CD14-positive monocyte (primary cell): Measurements from ENCODE around the gene MKKS. TPM values are rescaled to one million over a fixed set of nuclear protein-coding genes. Genes with fewer than 3 reads are reported as not detected.
A peak's percentile ranks its signal among the peaks of the same experiment; 100 is the strongest.

ENCODE experiments used
- DNase-seq, 3 donors: peaks; one replicate each; pipeline ENCODE4 v3.0.0-alpha.2; 2011 to 2022
- H2AFZ ChIP-seq: 2 replicates; pipeline ENCODE4 v1.6.0; 2012; ENCODE audit warnings: mild to moderate bottlenecking, low read depth, low read length, inconsistent platforms; ENCODE audit not compliant: insufficient read depth, poor library complexity, severe bottlenecking
- H3K27ac ChIP-seq, 2 donors: 1 replicate in 1 of 2; 2 replicates in 1 of 2; pipeline ENCODE4 v1.5.1; 2012 to 2013; ENCODE audit warnings: low read length in 2 of 2, control low read depth in 1 of 2, inconsistent platforms in 1 of 2, low read depth in 1 of 2, mild to moderate bottlenecking in 1 of 2
- H3K27me3 ChIP-seq, 2 donors: one replicate each; pipeline versions ENCODE4 v1.6.0 to v1.6.1; 2011 to 2013; ENCODE audit warnings: low read length in 2 of 2; ENCODE audit not compliant: control insufficient read depth in 2 of 2, insufficient read depth in 2 of 2
- H3K36me3 ChIP-seq, 2 donors: replicated peaks in 1 of 2; 1 replicate in 1 of 2; 2 replicates in 1 of 2; pipeline versions ENCODE4 v1.5.1 to v1.6.1; 2012 to 2013; ENCODE audit warnings: low read length in 2 of 2, control low read depth in 1 of 2, inconsistent platforms in 1 of 2, mild to moderate bottlenecking in 1 of 2; ENCODE audit not compliant: insufficient read depth in 2 of 2, control insufficient read depth in 1 of 2
- H3K4me1 ChIP-seq, 2 donors: 1 replicate in 1 of 2; 2 replicates in 1 of 2; pipeline versions ENCODE4 v1.5.1 to v1.6.1; 2012 to 2013; ENCODE audit warnings: low read length in 2 of 2, control low read depth in 1 of 2, inconsistent platforms in 1 of 2, mild to moderate bottlenecking in 1 of 2, moderate library complexity in 1 of 2; ENCODE audit not compliant: insufficient read depth in 2 of 2, control insufficient read depth in 1 of 2
- H3K4me2 ChIP-seq: replicated peaks from 2 replicates; pipeline ENCODE3; 2012; ENCODE audit warnings: low read length, moderate library complexity, mild to moderate bottlenecking; ENCODE audit not compliant: poor library complexity, severe bottlenecking; ENCODE audit errors: extremely low read depth
- H3K4me3 ChIP-seq, 3 experiments: fragments of 200-600 bp in 1 of 3; sonication (generic) in 1 of 3; replicated peaks in 1 of 3; 1 replicate in 2 of 3; 2 replicates in 1 of 3; pipeline ENCODE4 v1.5.1; 2011 to 2013; ENCODE audit warnings: low read length in 3 of 3, mild to moderate bottlenecking in 3 of 3, control low read depth in 2 of 3, low read depth in 2 of 3, inconsistent platforms in 1 of 3, moderate library complexity in 1 of 3
- H3K79me2 ChIP-seq: 2 replicates; pipeline ENCODE4 v1.6.0; 2012; ENCODE audit warnings: mild to moderate bottlenecking, control low read depth, inconsistent platforms, low read length, moderate library complexity; ENCODE audit not compliant: insufficient read depth
- H3K9ac ChIP-seq: 2 replicates; pipeline ENCODE4 v1.6.0; 2017; ENCODE audit warnings: low read length, mild to moderate bottlenecking; ENCODE audit not compliant: insufficient read depth, poor library complexity, severe bottlenecking
- H3K9me3 ChIP-seq, 2 donors: replicated peaks in 1 of 2; 1 replicate in 1 of 2; 2 replicates in 1 of 2; pipeline versions ENCODE4 v1.5.1 to v1.6.1; 2012 to 2013; ENCODE audit warnings: low read length in 2 of 2, control low read depth in 1 of 2; ENCODE audit not compliant: control insufficient read depth in 1 of 2, insufficient read depth in 1 of 2
- H4K20me1 ChIP-seq: 2 replicates; pipeline ENCODE4 v1.6.0; 2012; ENCODE audit warnings: mild to moderate bottlenecking, low read length, control low read depth, moderate library complexity; ENCODE audit not compliant: insufficient read depth
- H3K27ac Mint-ChIP-seq, 7 donors: one replicate each; pipeline ENCODE4 v1.8.0; 2020; ENCODE audit warnings: mild to moderate bottlenecking in 7 of 7, mixed read lengths in 7 of 7, moderate library complexity in 6 of 7, inconsistent platforms in 2 of 7
- H3K27me3 Mint-ChIP-seq, 3 donors: one replicate each; pipeline ENCODE4 v1.8.0; 2021 to 2022; ENCODE audit warnings: low read depth in 3 of 3, mild to moderate bottlenecking in 3 of 3, mixed read lengths in 3 of 3, moderate library complexity in 3 of 3, inconsistent platforms in 1 of 3
- H3K36me3 Mint-ChIP-seq, 2 donors: one replicate each; pipeline ENCODE4 v1.8.0; 2020; ENCODE audit warnings: mixed read lengths in 2 of 2, inconsistent platforms in 1 of 2, mild to moderate bottlenecking in 1 of 2
- H3K4me1 Mint-ChIP-seq: one replicate; pipeline ENCODE4 v1.8.0; 2020; ENCODE audit warnings: mild to moderate bottlenecking, mixed read lengths
- H3K4me3 Mint-ChIP-seq, 2 donors: one replicate each; pipeline ENCODE4 v1.8.0; 2020; ENCODE audit warnings: mild to moderate bottlenecking in 2 of 2, mixed read lengths in 2 of 2, moderate library complexity in 1 of 2
- H3K9me3 Mint-ChIP-seq, 7 donors: one replicate each; pipeline ENCODE4 v1.8.0; 2020 to 2022; ENCODE audit warnings: mixed read lengths in 7 of 7, mild to moderate bottlenecking in 6 of 7, moderate library complexity in 6 of 7, inconsistent platforms in 2 of 7
- WGBS: methylation state at CpG from one replicate; pipeline ENCODE4 v1.1.5; 2013; ENCODE audit warnings: missing lambda C conversion rate; ENCODE audit not compliant: insufficient coverage; 5-methylcytosine and 5-hydroxymethylcytosine counted together
- intact Hi-C, 2 donors: fragments of 100-400 bp; cut with micrococcal nuclease; formaldehyde crosslinking; loops; one replicate each; pipeline versions ENCODE4 v1.15.0 to v1.15.1; 2023
- polyA plus RNA-seq, 3 donors: library from polyadenylated mRNA; depleted of rRNA in 1 of 3; unstranded in 2 of 3; stranded (reverse) in 1 of 3; fragments of 300-500 nt in 2 of 3; fragments of >200 nt in 1 of 3; fragmentation: Illumina TruSeq in 2 of 3; gene quantifications; 1 replicate in 2 of 3; 2 replicates in 1 of 3; pipeline ENCODE4 v1.2.3, GENCODE V29; 2012 to 2021
- TF ChIP-seq, protein P1 (sequence below): fragments of 200-600 bp; IDR thresholded peaks from one replicate; pipeline ENCODE4 v1.8.0; 2022; ENCODE audit warnings: antibody characterized with exemption, mild to moderate bottlenecking

Gene MKKS
- polyA plus RNA-seq, 3 donors = 4.8 to 34.6 (median 31.8) TPM

- H4K20me1 ChIP-seq = no peaks in the 10 kb centered on the region
- WGBS = 0% methylated on average over 1 of the region's 5 CpGs
- TF ChIP-seq, protein P1, sequence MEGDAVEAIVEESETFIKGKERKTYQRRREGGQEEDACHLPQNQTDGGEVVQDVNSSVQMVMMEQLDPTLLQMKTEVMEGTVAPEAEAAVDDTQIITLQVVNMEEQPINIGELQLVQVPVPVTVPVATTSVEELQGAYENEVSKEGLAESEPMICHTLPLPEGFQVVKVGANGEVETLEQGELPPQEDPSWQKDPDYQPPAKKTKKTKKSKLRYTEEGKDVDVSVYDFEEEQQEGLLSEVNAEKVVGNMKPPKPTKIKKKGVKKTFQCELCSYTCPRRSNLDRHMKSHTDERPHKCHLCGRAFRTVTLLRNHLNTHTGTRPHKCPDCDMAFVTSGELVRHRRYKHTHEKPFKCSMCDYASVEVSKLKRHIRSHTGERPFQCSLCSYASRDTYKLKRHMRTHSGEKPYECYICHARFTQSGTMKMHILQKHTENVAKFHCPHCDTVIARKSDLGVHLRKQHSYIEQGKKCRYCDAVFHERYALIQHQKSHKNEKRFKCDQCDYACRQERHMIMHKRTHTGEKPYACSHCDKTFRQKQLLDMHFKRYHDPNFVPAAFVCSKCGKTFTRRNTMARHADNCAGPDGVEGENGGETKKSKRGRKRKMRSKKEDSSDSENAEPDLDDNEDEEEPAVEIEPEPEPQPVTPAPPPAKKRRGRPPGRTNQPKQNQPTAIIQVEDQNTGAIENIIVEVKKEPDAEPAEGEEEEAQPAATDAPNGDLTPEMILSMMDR = no peak
- H3K27ac ChIP-seq = peak overlapping the region; percentile 51 to 71
- H3K4me3 ChIP-seq = peak overlapping the region in 1 of 3 experiments; percentile 56
- no peak overlapping the region for H3K9ac ChIP-seq
- Mint-ChIP-seq H3K36me3 (peaks cover 5 to 10% of the 10 kb centered on the region in 2 donors), H3K27me3 (no peaks in the 10 kb centered on the region), H3K27ac (peak overlapping the region; percentile 90 to 97 (median 94)), H3K4me1 (peaks cover 34% of the 10 kb centered on the region), H3K9me3 (peaks cover 2 to 9% (median 7%) of the 10 kb centered on the region in 7 donors), H3K4me3 (peak overlapping the region in 1 of 2 donors; percentile 85)
- H3K36me3 ChIP-seq = peaks cover 0 to 3% of the 10 kb centered on the region in 2 donors
- DNase-seq = peak; percentile 61 to 81 (median 77)
- H3K79me2 ChIP-seq = peaks cover 74% of the 10 kb centered on the region
- H2AFZ ChIP-seq = peak overlapping the region; percentile 40
- H3K27me3 ChIP-seq = no peaks in the 10 kb centered on the region
- H3K4me1 ChIP-seq = peaks cover 31 to 37% of the 10 kb centered on the region in 2 donors
- H3K9me3 ChIP-seq = peaks cover 0 to 3% of the 10 kb centered on the region in 2 donors
- intact Hi-C loops = no loop called here
- peak overlapping the region; percentile 72 for H3K4me2 ChIP-seq
Measured at GRCh38 chr20:10453241-10453640, 19.2 kb upstream of the MKKS start.

GRCh38 chr20:10449270-10449669 lies 15.2 kb upstream of the MKKS start:
- Histone ChIP-seq H3K36me3 (no peaks in the 10 kb centered on the region), H3K4me2 (no peak overlapping the region), H3K9ac (no peak overlapping the region), H3K27me3 (no peaks in the 10 kb centered on the region), H2AFZ (no peak overlapping the region), H3K79me2 (peaks cover 57% of the 10 kb centered on the region), H3K4me1 (peaks cover 32 to 36% of the 10 kb centered on the region in 2 donors), H3K27ac (no peak overlapping the region), H3K9me3 (no peaks in the 10 kb centered on the region), H4K20me1 (no peaks in the 10 kb centered on the region), H3K4me3 (no peak overlapping the region)
- intact Hi-C loops = no loop called here
- H3K27me3 Mint-ChIP-seq = peaks cover 0 to 1% (median 0%) of the 10 kb centered on the region in 3 donors
- H3K4me3 Mint-ChIP-seq = no peak overlapping the region
- peaks cover 45% of the 10 kb centered on the region for H3K4me1 Mint-ChIP-seq
- WGBS = 100% methylated on average over 1 of the region's 2 CpGs
- H3K27ac Mint-ChIP-seq = peak overlapping the region in 1 of 7 donors; percentile 38
- no peak for DNase-seq
- TF ChIP-seq, protein P1 = no peak
- no peaks in the 10 kb centered on the region for H3K9me3 Mint-ChIP-seq
- peaks cover 0 to 4% of the 10 kb centered on the region in 2 donors for H3K36me3 Mint-ChIP-seq
